HepG2 (cell line): Measurements from ENCODE around the gene CLEC16A. TPM values are rescaled to one million over a fixed set of nuclear protein-coding genes. Genes with fewer than 3 reads are reported as not detected.

Source experiments
- HNF4A ChIP-seq: sonication (generic); formaldehyde crosslinking; IDR thresholded peaks from 2 replicates; pipeline ENCODE4 v1.4.0; 2020; ENCODE audit warnings: missing genetic modification reagents
- SALL1 ChIP-seq: sonication (generic); formaldehyde crosslinking; IDR thresholded peaks from 2 replicates; pipeline ENCODE4 v1.8.0; 2022; ENCODE audit warnings: mild to moderate bottlenecking, missing genetic modification reagents
- SOX13 ChIP-seq, 3 experiments: fragments of 450-650 bp in 1 of 3; sonication (generic) in 1 of 3; formaldehyde crosslinking in 1 of 3; IDR thresholded peaks in 2 of 3; conservative IDR thresholded peaks in 1 of 3; 2 replicates each; pipeline versions ENCODE4 v1.5.0 to v1.6.1; 2016 to 2020; ENCODE audit warnings: antibody characterized with exemption in 1 of 3, mild to moderate bottlenecking in 1 of 3, missing compliant biosample characterization in 1 of 3, missing genetic modification reagents in 1 of 3, moderate library complexity in 1 of 3
- SP4 ChIP-seq: sonication (generic); formaldehyde crosslinking; IDR thresholded peaks from 2 replicates; pipeline ENCODE4 v1.8.1; 2023; ENCODE audit warnings: mild to moderate bottlenecking, missing genetic modification reagents
- ZNF274 ChIP-seq: sonication (generic); formaldehyde crosslinking; IDR thresholded peaks from 2 replicates; pipeline ENCODE4 v1.5.1; 2020; ENCODE audit warnings: mild to moderate bottlenecking, missing genetic modification reagents
- ZNF343 ChIP-seq: sonication (generic); formaldehyde crosslinking; IDR thresholded peaks from 2 replicates; pipeline ENCODE4 v1.4.0; 2020; ENCODE audit warnings: mild to moderate bottlenecking, missing genetic modification reagents
- ZNF547 ChIP-seq: sonication (generic); formaldehyde crosslinking; IDR thresholded peaks from 2 replicates; pipeline ENCODE4 v1.5.1; 2020; ENCODE audit warnings: mild to moderate bottlenecking, missing genetic modification reagents
- ZSCAN25 ChIP-seq: sonication (generic); formaldehyde crosslinking; IDR thresholded peaks from 2 replicates; pipeline ENCODE4 v1.8.0; 2022; ENCODE audit warnings: mild to moderate bottlenecking, missing genetic modification reagents
- polyA plus RNA-seq, 8 experiments: library from polyadenylated mRNA; depleted of rRNA in 3 of 8; stranded (reverse) in 7 of 8; unstranded in 1 of 8; fragments of >200 nt; fragmentation: Illumina TruSeq in 4 of 8; extraction: Trizol in 4 of 8; gene quantifications; 2 replicates each; pipeline versions ENCODE4 v1.2.1 to v1.2.3, GENCODE V29; 2011 to 2016; ENCODE audit warnings: low read depth in 4 of 8, missing spikeins in 1 of 8, mixed read lengths in 1 of 8; ENCODE audit not compliant: insufficient read depth in 1 of 8
- total RNA-seq, 5 experiments: library from RNA; depleted of rRNA; stranded (reverse); fragments of >200 nt; fragmentation: Illumina TruSeq; extraction: Trizol; gene quantifications; 2 replicates each; pipeline ENCODE4 v1.2.3, GENCODE V29; 2016; ENCODE audit warnings: low read depth in 1 of 5
- TF ChIP-seq, protein P1 (sequence below): sonication (generic); formaldehyde crosslinking; conservative IDR thresholded peaks from 2 replicates; pipeline ENCODE4 v1.4.0; 2020; ENCODE audit warnings: mild to moderate bottlenecking, missing genetic modification reagents, moderate library complexity
- TF ChIP-seq, protein P2 (sequence below): sonication (generic); formaldehyde crosslinking; IDR thresholded peaks from 2 replicates; pipeline ENCODE4 v1.5.1; 2020; ENCODE audit warnings: mild to moderate bottlenecking, missing genetic modification reagents, moderate library complexity

The CLEC16A gene
- total and polyA plus RNA-seq, 2 of the 13 experiments (the other 11 are each of a cell fraction or from before 2014, with no cell fraction given), result 8.5 to 10.3 TPM

DNA sequence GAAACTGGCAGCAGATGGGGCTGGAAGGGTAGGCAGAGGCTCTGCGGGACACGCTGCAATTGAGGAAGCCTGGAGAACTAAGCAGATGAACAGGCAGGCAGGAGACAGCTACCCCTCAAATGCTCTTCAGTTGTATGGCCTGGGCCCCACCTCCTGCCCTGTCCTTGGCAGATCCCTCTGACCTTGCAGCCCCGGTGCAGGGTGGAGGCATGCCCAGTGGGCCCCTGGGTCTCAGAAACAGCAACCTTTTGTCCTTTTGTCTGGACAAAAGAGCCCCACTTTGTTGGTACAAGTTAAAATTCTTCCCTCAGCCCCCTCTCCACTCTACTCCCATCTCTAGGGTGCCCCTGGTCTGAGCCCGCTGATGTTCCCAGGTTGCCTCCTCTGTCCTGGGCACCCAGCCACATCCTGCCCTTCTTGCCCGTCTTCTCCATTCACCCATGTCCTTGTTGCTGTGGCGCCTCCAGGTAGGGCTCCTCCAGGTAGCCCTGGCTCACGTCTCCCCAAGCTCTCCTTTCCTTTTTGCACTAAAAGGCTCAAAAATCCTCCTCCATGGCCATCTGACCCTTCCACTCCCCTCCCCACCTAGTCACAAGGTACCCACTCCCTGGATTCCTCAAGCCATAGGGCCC lies 136.8 kb downstream of the CLEC16A start (continued):
- TF ChIP-seq, protein P1, sequence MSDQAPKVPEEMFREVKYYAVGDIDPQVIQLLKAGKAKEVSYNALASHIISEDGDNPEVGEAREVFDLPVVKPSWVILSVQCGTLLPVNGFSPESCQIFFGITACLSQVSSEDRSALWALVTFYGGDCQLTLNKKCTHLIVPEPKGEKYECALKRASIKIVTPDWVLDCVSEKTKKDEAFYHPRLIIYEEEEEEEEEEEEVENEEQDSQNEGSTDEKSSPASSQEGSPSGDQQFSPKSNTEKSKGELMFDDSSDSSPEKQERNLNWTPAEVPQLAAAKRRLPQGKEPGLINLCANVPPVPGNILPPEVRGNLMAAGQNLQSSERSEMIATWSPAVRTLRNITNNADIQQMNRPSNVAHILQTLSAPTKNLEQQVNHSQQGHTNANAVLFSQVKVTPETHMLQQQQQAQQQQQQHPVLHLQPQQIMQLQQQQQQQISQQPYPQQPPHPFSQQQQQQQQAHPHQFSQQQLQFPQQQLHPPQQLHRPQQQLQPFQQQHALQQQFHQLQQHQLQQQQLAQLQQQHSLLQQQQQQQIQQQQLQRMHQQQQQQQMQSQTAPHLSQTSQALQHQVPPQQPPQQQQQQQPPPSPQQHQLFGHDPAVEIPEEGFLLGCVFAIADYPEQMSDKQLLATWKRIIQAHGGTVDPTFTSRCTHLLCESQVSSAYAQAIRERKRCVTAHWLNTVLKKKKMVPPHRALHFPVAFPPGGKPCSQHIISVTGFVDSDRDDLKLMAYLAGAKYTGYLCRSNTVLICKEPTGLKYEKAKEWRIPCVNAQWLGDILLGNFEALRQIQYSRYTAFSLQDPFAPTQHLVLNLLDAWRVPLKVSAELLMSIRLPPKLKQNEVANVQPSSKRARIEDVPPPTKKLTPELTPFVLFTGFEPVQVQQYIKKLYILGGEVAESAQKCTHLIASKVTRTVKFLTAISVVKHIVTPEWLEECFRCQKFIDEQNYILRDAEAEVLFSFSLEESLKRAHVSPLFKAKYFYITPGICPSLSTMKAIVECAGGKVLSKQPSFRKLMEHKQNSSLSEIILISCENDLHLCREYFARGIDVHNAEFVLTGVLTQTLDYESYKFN (CRISPR knock-in tag), result peak; percentile 48; the same call in 1 of the 2 replicates
- TF ChIP-seq HNF4A, result 0 out of 2 replicates have a peak, but pooled peaks have one; percentile 11
- 0 out of 2 replicates have a peak, but pooled peaks have one; percentile 46 for TF ChIP-seq ZNF547 (CRISPR knock-in tag)
- TF ChIP-seq ZNF274 (CRISPR knock-in tag), result 0 out of 2 replicates have a peak, but pooled peaks have one; percentile 44
- TF ChIP-seq SP4, result peak; percentile 20; the same call in 1 of the 2 replicates
- 0 out of 2 replicates have a peak, but pooled peaks have one; percentile 11 for TF ChIP-seq SALL1 (CRISPR knock-in tag)
- peak; percentile 65; the same call in 1 of the 2 replicates for TF ChIP-seq ZSCAN25 (CRISPR knock-in tag)
- peak; percentile 42; the same call in 1 of the 2 replicates for TF ChIP-seq ZNF343
- TF ChIP-seq, protein P2, sequence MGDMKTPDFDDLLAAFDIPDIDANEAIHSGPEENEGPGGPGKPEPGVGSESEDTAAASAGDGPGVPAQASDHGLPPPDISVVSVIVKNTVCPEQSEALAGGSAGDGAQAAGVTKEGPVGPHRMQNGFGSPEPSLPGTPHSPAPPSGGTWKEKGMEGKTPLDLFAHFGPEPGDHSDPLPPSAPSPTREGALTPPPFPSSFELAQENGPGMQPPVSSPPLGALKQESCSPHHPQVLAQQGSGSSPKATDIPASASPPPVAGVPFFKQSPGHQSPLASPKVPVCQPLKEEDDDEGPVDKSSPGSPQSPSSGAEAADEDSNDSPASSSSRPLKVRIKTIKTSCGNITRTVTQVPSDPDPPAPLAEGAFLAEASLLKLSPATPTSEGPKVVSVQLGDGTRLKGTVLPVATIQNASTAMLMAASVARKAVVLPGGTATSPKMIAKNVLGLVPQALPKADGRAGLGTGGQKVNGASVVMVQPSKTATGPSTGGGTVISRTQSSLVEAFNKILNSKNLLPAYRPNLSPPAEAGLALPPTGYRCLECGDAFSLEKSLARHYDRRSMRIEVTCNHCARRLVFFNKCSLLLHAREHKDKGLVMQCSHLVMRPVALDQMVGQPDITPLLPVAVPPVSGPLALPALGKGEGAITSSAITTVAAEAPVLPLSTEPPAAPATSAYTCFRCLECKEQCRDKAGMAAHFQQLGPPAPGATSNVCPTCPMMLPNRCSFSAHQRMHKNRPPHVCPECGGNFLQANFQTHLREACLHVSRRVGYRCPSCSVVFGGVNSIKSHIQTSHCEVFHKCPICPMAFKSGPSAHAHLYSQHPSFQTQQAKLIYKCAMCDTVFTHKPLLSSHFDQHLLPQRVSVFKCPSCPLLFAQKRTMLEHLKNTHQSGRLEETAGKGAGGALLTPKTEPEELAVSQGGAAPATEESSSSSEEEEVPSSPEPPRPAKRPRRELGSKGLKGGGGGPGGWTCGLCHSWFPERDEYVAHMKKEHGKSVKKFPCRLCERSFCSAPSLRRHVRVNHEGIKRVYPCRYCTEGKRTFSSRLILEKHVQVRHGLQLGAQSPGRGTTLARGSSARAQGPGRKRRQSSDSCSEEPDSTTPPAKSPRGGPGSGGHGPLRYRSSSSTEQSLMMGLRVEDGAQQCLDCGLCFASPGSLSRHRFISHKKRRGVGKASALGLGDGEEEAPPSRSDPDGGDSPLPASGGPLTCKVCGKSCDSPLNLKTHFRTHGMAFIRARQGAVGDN (CRISPR knock-in tag), result peak; percentile 62
- TF ChIP-seq SOX13 (IDR thresholded peaks at IDR 0.05), result no peak
- peak in 1 of 2 experiments; percentile 80; a peak in 2 of 4 replicates for TF ChIP-seq SOX13 (CRISPR knock-in tag; conservative IDR thresholded peaks at IDR 0.05 in 1 of 2, IDR thresholded peaks at IDR 0.05 in 1 of 2)
- TF ChIP-seq, all 625 proteins: peak for 17
